HepG2 (cell line): ENCODE data around the gene FANCE. TPM values are rescaled to one million over a fixed set of nuclear protein-coding genes. Genes with fewer than 3 reads are reported as not detected.

ENCODE experiments used
- ATF3 ChIP-seq: sonication (generic); formaldehyde crosslinking; IDR thresholded peaks from 2 replicates; pipeline ENCODE4 v1.4.0; 2020; ENCODE audit warnings: missing genetic modification reagents
- BHLHE40 ChIP-seq: IDR thresholded peaks from 2 replicates; pipeline ENCODE4 v1.6.1; 2011; ENCODE audit warnings: low read length, improper control_type of control experiment
- BRF2 ChIP-seq: sonication (generic); formaldehyde crosslinking; IDR thresholded peaks from 2 replicates; pipeline ENCODE4 v1.8.1; 2022; ENCODE audit warnings: mild to moderate bottlenecking, missing genetic modification reagents
- FOXP1 ChIP-seq, 2 experiments: fragments of 450-650 bp in 1 of 2; IDR thresholded peaks; 2 replicates each; pipeline ENCODE4 v1.6.1; 2017 to 2018; ENCODE audit warnings: antibody characterized with exemption in 1 of 2
- KLF16 ChIP-seq, 2 experiments: sonication (generic) in 1 of 2; formaldehyde crosslinking in 1 of 2; IDR thresholded peaks; 2 replicates each; pipeline versions ENCODE4 v1.6.1 to v1.8.0; 2016 to 2023; ENCODE audit warnings: missing genetic modification reagents in 2 of 2, missing compliant biosample characterization in 1 of 2
- PHF8 ChIP-seq: sonication (generic); formaldehyde crosslinking; IDR thresholded peaks from 2 replicates; pipeline ENCODE4 v1.5.0; 2020; ENCODE audit warnings: missing genetic modification reagents
- POGZ ChIP-seq: sonication (generic); formaldehyde crosslinking; IDR thresholded peaks from 2 replicates; pipeline ENCODE4 v1.4.0; 2020; ENCODE audit warnings: mild to moderate bottlenecking, missing genetic modification reagents
- ZNF687 ChIP-seq: sonication (generic); formaldehyde crosslinking; IDR thresholded peaks from 2 replicates; pipeline ENCODE4 v1.5.1; 2020; ENCODE audit warnings: mild to moderate bottlenecking, missing genetic modification reagents, moderate library complexity
- ZNF724P ChIP-seq: sonication (generic); formaldehyde crosslinking; IDR thresholded peaks from 2 replicates; pipeline ENCODE4 v1.8.0; 2022; ENCODE audit warnings: missing genetic modification reagents, borderline replicate concordance
- polyA plus RNA-seq, 8 experiments: library from polyadenylated mRNA; depleted of rRNA in 3 of 8; stranded (reverse) in 7 of 8; unstranded in 1 of 8; fragments of >200 nt; fragmentation: Illumina TruSeq in 4 of 8; extraction: Trizol in 4 of 8; gene quantifications; 2 replicates each; pipeline versions ENCODE4 v1.2.1 to v1.2.3, GENCODE V29; 2011 to 2016; ENCODE audit warnings: low read depth in 4 of 8, missing spikeins in 1 of 8, mixed read lengths in 1 of 8; ENCODE audit not compliant: insufficient read depth in 1 of 8
- total RNA-seq, 5 experiments: library from RNA; depleted of rRNA; stranded (reverse); fragments of >200 nt; fragmentation: Illumina TruSeq; extraction: Trizol; gene quantifications; 2 replicates each; pipeline ENCODE4 v1.2.3, GENCODE V29; 2016; ENCODE audit warnings: low read depth in 1 of 5
- TF ChIP-seq, protein P1 (sequence below): sonication (generic); formaldehyde crosslinking; IDR thresholded peaks from 2 replicates; pipeline ENCODE4 v1.4.0; 2020; ENCODE audit warnings: mild to moderate bottlenecking, missing genetic modification reagents
- TF ChIP-seq, protein P2 (sequence below): sonication (generic); formaldehyde crosslinking; IDR thresholded peaks from 2 replicates; pipeline ENCODE4 v1.4.0; 2020; ENCODE audit warnings: missing genetic modification reagents, borderline replicate concordance

The FANCE gene
- total and polyA plus RNA-seq, 2 of the 13 experiments (the other 11 are each of a cell fraction or from before 2014, with no cell fraction given), result 7.1 to 11.2 TPM

GRCh38 chr6:35428421-35429149, 23.6 kb upstream of the FANCE start (continued):
- TF ChIP-seq ATF3 (no peak), ZNF724P (CRISPR knock-in tag) (no peak), BHLHE40 (no peak), BRF2 (CRISPR knock-in tag) (no peak), POGZ (CRISPR knock-in tag) (peak; percentile 59; the same call in 1 of the 2 replicates), ZNF687 (peak; percentile 65), PHF8 (CRISPR knock-in tag) (peak; percentile 38; the same call in 1 of the 2 replicates), KLF16 (CRISPR knock-in tag; IDR thresholded peaks at IDR 0.05) (0 out of 4 replicates have a peak, but pooled peaks of 1 of the 2 experiments have one; percentile 22), FOXP1 (IDR thresholded peaks at IDR 0.05) (no peak), FOXP1 (CRISPR knock-in tag; IDR thresholded peaks at IDR 0.05) (peak; percentile 85)
- TF ChIP-seq, protein P1, sequence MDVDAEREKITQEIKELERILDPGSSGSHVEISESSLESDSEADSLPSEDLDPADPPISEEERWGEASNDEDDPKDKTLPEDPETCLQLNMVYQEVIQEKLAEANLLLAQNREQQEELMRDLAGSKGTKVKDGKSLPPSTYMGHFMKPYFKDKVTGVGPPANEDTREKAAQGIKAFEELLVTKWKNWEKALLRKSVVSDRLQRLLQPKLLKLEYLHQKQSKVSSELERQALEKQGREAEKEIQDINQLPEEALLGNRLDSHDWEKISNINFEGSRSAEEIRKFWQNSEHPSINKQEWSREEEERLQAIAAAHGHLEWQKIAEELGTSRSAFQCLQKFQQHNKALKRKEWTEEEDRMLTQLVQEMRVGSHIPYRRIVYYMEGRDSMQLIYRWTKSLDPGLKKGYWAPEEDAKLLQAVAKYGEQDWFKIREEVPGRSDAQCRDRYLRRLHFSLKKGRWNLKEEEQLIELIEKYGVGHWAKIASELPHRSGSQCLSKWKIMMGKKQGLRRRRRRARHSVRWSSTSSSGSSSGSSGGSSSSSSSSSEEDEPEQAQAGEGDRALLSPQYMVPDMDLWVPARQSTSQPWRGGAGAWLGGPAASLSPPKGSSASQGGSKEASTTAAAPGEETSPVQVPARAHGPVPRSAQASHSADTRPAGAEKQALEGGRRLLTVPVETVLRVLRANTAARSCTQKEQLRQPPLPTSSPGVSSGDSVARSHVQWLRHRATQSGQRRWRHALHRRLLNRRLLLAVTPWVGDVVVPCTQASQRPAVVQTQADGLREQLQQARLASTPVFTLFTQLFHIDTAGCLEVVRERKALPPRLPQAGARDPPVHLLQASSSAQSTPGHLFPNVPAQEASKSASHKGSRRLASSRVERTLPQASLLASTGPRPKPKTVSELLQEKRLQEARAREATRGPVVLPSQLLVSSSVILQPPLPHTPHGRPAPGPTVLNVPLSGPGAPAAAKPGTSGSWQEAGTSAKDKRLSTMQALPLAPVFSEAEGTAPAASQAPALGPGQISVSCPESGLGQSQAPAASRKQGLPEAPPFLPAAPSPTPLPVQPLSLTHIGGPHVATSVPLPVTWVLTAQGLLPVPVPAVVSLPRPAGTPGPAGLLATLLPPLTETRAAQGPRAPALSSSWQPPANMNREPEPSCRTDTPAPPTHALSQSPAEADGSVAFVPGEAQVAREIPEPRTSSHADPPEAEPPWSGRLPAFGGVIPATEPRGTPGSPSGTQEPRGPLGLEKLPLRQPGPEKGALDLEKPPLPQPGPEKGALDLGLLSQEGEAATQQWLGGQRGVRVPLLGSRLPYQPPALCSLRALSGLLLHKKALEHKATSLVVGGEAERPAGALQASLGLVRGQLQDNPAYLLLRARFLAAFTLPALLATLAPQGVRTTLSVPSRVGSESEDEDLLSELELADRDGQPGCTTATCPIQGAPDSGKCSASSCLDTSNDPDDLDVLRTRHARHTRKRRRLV, result 0 out of 2 replicates have a peak, but pooled peaks have one; percentile 33
- TF ChIP-seq, protein P2, sequence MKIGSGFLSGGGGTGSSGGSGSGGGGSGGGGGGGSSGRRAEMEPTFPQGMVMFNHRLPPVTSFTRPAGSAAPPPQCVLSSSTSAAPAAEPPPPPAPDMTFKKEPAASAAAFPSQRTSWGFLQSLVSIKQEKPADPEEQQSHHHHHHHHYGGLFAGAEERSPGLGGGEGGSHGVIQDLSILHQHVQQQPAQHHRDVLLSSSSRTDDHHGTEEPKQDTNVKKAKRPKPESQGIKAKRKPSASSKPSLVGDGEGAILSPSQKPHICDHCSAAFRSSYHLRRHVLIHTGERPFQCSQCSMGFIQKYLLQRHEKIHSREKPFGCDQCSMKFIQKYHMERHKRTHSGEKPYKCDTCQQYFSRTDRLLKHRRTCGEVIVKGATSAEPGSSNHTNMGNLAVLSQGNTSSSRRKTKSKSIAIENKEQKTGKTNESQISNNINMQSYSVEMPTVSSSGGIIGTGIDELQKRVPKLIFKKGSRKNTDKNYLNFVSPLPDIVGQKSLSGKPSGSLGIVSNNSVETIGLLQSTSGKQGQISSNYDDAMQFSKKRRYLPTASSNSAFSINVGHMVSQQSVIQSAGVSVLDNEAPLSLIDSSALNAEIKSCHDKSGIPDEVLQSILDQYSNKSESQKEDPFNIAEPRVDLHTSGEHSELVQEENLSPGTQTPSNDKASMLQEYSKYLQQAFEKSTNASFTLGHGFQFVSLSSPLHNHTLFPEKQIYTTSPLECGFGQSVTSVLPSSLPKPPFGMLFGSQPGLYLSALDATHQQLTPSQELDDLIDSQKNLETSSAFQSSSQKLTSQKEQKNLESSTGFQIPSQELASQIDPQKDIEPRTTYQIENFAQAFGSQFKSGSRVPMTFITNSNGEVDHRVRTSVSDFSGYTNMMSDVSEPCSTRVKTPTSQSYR, result peak; percentile 65; the same call in 1 of the 2 replicates
